Natural killer cell treated with Interleukin-12 subunit alpha and Interleukin-12 subunit beta and Interleukin-15 and Interleukin-18, amount 100 ng/mL, for 72 hours (primary cell): Measurements from ENCODE around the gene GALNT14. TPM values are rescaled to one million over a fixed set of nuclear protein-coding genes. Genes with fewer than 3 reads are reported as not detected.

ENCODE experiments used
- ATAC-seq, 2 donors: fragments of 150-1000 bp; cut with Tn5 transposase in 1 of 2; sonication (Bioruptor Pico), chemical (Tn5 transposase) in 1 of 2; 2 replicates each; pipeline ENCODE4 v1.10.0; 2021
- DNase-seq: peaks from one replicate; pipeline ENCODE4 v3.0.0; 2022; ENCODE audit warnings: low spot score
- H3K27ac Mint-ChIP-seq, 2 donors: 1 replicate in 1 of 2; 2 replicates in 1 of 2; pipeline ENCODE4 v1.8.0; 2022; ENCODE audit warnings: mixed read lengths in 2 of 2, mild to moderate bottlenecking in 1 of 2, moderate library complexity in 1 of 2
- H3K27me3 Mint-ChIP-seq, 2 donors: 1 replicate in 1 of 2; 2 replicates in 1 of 2; pipeline ENCODE4 v1.8.0; 2022; ENCODE audit warnings: mixed read lengths in 2 of 2
- H3K36me3 Mint-ChIP-seq: one replicate; pipeline ENCODE4 v1.8.0; 2022; ENCODE audit warnings: mixed read lengths
- H3K4me1 Mint-ChIP-seq, 2 donors: 1 replicate in 1 of 2; 2 replicates in 1 of 2; pipeline ENCODE4 v1.8.0; 2022; ENCODE audit warnings: low read depth in 2 of 2, mixed read lengths in 2 of 2, mild to moderate bottlenecking in 1 of 2
- H3K4me3 Mint-ChIP-seq: one replicate; pipeline ENCODE4 v1.8.0; 2022; ENCODE audit warnings: mixed read lengths
- H3K9me3 Mint-ChIP-seq: 2 replicates; pipeline ENCODE4 v1.8.0; 2022; ENCODE audit warnings: mixed read lengths
- total RNA-seq, 2 donors: library from RNA; stranded (reverse); gene quantifications; one replicate each; pipeline ENCODE4 v1.2.3, GENCODE V29; 2022

GALNT14 gene
- total RNA-seq, 2 donors from 2014 or later: 1.3 TPM; not detected in 1

- DNase-seq: peak; percentile 49
- no peaks in the 10 kb centered on the region for H3K4me1 Mint-ChIP-seq
- ATAC-seq: no peak
- H3K36me3 Mint-ChIP-seq: no peaks in the 10 kb centered on the region
- H3K9me3 Mint-ChIP-seq: no peaks in the 10 kb centered on the region
- H3K27ac Mint-ChIP-seq: no peak overlapping the region
- H3K4me3 Mint-ChIP-seq: no peak overlapping the region
- H3K27me3 Mint-ChIP-seq: peaks cover 5 to 16% of the 10 kb centered on the region in 2 donors
Observed at GRCh38 chr2:31070339-31071125, 67.7 kb downstream of the GALNT14 start.

- Mint-ChIP-seq H3K9me3 (no peaks in the 10 kb centered on the region), H3K27ac (no peak overlapping the region), H3K4me1 (no peaks in the 10 kb centered on the region), H3K36me3 (no peaks in the 10 kb centered on the region), H3K27me3 (peaks cover 5 to 16% of the 10 kb centered on the region in 2 donors), H3K4me3 (no peak overlapping the region)
- ATAC-seq (no peak), DNase-seq (peak; percentile 56)
Observed at GRCh38 chr2:31069643-31070325, 68.5 kb downstream of the GALNT14 start.

- Mint-ChIP-seq H3K27ac (no peak overlapping the region), H3K4me1 (no peaks in the 10 kb centered on the region), H3K4me3 (no peak overlapping the region), H3K9me3 (no peaks in the 10 kb centered on the region), H3K27me3 (peaks cover 6 to 8% of the 10 kb centered on the region in 2 donors), H3K36me3 (no peaks in the 10 kb centered on the region)
- ATAC-seq: peak in 1 of 2 donors; percentile 7
- DNase-seq: peak; percentile 39
Observed at GRCh38 chr2:31067259-31067658, 71.0 kb downstream of the GALNT14 start.

GRCh38 chr2:31066551-31066950 is 71.7 kb downstream of the GALNT14 start:
- no peak overlapping the region for H3K27ac Mint-ChIP-seq
- H3K36me3 Mint-ChIP-seq: no peaks in the 10 kb centered on the region
- no peaks in the 10 kb centered on the region for H3K4me1 Mint-ChIP-seq
- ATAC-seq (no peak), DNase-seq (peak; percentile 57)
- no peaks in the 10 kb centered on the region for H3K9me3 Mint-ChIP-seq
- H3K27me3 Mint-ChIP-seq: peaks cover 2 to 6% of the 10 kb centered on the region in 2 donors
- no peak overlapping the region for H3K4me3 Mint-ChIP-seq

- no peaks in the 10 kb centered on the region for H3K9me3 Mint-ChIP-seq
- peak; percentile 38 for DNase-seq
Observed at GRCh38 chr2:31066086-31066485, 72.2 kb downstream of the GALNT14 start.

GRCh38 chr2:31065356-31065755 is 72.9 kb downstream of the GALNT14 start:
- H3K27ac Mint-ChIP-seq: no peak overlapping the region

More at GRCh38 chr2:31066086-31066485, 72.2 kb downstream of the GALNT14 start:
- peak in 1 of 2 donors; percentile 34 for ATAC-seq
- H3K4me1 Mint-ChIP-seq: no peaks in the 10 kb centered on the region
- H3K27ac Mint-ChIP-seq: no peak overlapping the region
- no peak overlapping the region for H3K4me3 Mint-ChIP-seq
- peaks cover 6 to 11% of the 10 kb centered on the region in 2 donors for H3K27me3 Mint-ChIP-seq
- H3K36me3 Mint-ChIP-seq: no peaks in the 10 kb centered on the region

GRCh38 chr2:31060397-31060796 is 77.8 kb downstream of the GALNT14 start:
- Mint-ChIP-seq H3K27me3 (peaks cover 11 to 14% of the 10 kb centered on the region in 2 donors), H3K4me1 (no peaks in the 10 kb centered on the region), H3K4me3 (no peak overlapping the region), H3K9me3 (no peaks in the 10 kb centered on the region), H3K27ac (no peak overlapping the region), H3K36me3 (no peaks in the 10 kb centered on the region)
- ATAC-seq (no peak), DNase-seq (peak; percentile 8)

More at GRCh38 chr2:31065356-31065755, 72.9 kb downstream of the GALNT14 start:
- no peak for ATAC-seq
- Mint-ChIP-seq H3K36me3 (no peaks in the 10 kb centered on the region), H3K27me3 (peaks cover 11 to 14% of the 10 kb centered on the region in 2 donors), H3K9me3 (no peaks in the 10 kb centered on the region), H3K4me3 (no peak overlapping the region), H3K4me1 (no peaks in the 10 kb centered on the region)
- DNase-seq: no peak

- peaks cover 0 to 9% of the 10 kb centered on the region in 2 donors for H3K4me1 Mint-ChIP-seq
- H3K4me3 Mint-ChIP-seq: no peak overlapping the region
- H3K27ac Mint-ChIP-seq: no peak overlapping the region
- H3K36me3 Mint-ChIP-seq: no peaks in the 10 kb centered on the region
- no peak for ATAC-seq
- H3K27me3 Mint-ChIP-seq: peaks cover 11% of the 10 kb centered on the region in 2 donors
- no peak for DNase-seq
- H3K9me3 Mint-ChIP-seq: no peaks in the 10 kb centered on the region
Observed at GRCh38 chr2:31058096-31059035, 79.9 kb downstream of the GALNT14 start.

- H3K27ac Mint-ChIP-seq: no peak overlapping the region
- no peaks in the 10 kb centered on the region for H3K36me3 Mint-ChIP-seq
- peaks cover 0 to 10% of the 10 kb centered on the region in 2 donors for H3K4me1 Mint-ChIP-seq
- H3K4me3 Mint-ChIP-seq: no peak overlapping the region
- peak; percentile 41 for DNase-seq
- H3K27me3 Mint-ChIP-seq: peaks cover 11% of the 10 kb centered on the region in 2 donors
- H3K9me3 Mint-ChIP-seq: no peaks in the 10 kb centered on the region
- ATAC-seq: peak; percentile 22 to 32
Observed at GRCh38 chr2:31057691-31058090, 80.5 kb downstream of the GALNT14 start.

- DNase-seq (no peak), ATAC-seq (no peak)
- Mint-ChIP-seq H3K4me1 (peaks cover 0 to 21% of the 10 kb centered on the region in 2 donors), H3K27me3 (peaks cover 1 to 3% of the 10 kb centered on the region in 2 donors), H3K4me3 (no peak overlapping the region), H3K27ac (no peak overlapping the region), H3K36me3 (no peaks in the 10 kb centered on the region), H3K9me3 (no peaks in the 10 kb centered on the region)
Observed at GRCh38 chr2:31055938-31056337, 82.3 kb downstream of the GALNT14 start.

GRCh38 chr2:31054842-31055388 is 83.3 kb downstream of the GALNT14 start:
- Mint-ChIP-seq H3K27ac (no peak overlapping the region), H3K9me3 (no peaks in the 10 kb centered on the region), H3K4me1 (peaks cover 0 to 21% of the 10 kb centered on the region in 2 donors), H3K36me3 (no peaks in the 10 kb centered on the region), H3K27me3 (no peaks in the 10 kb centered on the region), H3K4me3 (no peak overlapping the region)
- peak; percentile 16 for DNase-seq
- ATAC-seq: no peak

GRCh38 chr2:31053929-31054782 is 84.1 kb downstream of the GALNT14 start:
- Mint-ChIP-seq H3K9me3 (no peaks in the 10 kb centered on the region), H3K4me1 (peaks cover 0 to 21% of the 10 kb centered on the region in 2 donors), H3K27ac (no peak overlapping the region), H3K4me3 (no peak overlapping the region), H3K36me3 (no peaks in the 10 kb centered on the region), H3K27me3 (no peaks in the 10 kb centered on the region)
- DNase-seq: no peak
- no peak for ATAC-seq
